Activated CD4-positive, alpha-beta memory T cell treated with anti-CD3 and anti-CD28 coated beads for 36 hours (primary cell): ENCODE measurements around the gene SND1. TPM values are rescaled to one million over a fixed set of nuclear protein-coding genes. Genes with fewer than 3 reads are reported as not detected.

Experiments
- CTCF ChIA-PET: fragments of 350-600 bp; sonication (Branson Sonifier 250); formaldehyde crosslinking; loops from one replicate; lab custom pipeline; 2021; ENCODE audit warnings: antibody characterized with exemption, inconsistent platforms; lab: Charles Lee
- POLR2A ChIA-PET: fragments of 350-600 bp; sonication (Branson Sonifier 250); formaldehyde crosslinking; loops from one replicate; lab custom pipeline; 2021; ENCODE audit warnings: antibody characterized with exemption; lab: Charles Lee
- DNase-seq: peaks from one replicate; pipeline ENCODE4 v3.0.0-alpha.2; 2020
- H3K27ac Mint-ChIP-seq: one replicate; pipeline ENCODE4 v1.8.0; 2021; ENCODE audit warnings: mixed read lengths
- H3K27me3 Mint-ChIP-seq: one replicate; pipeline ENCODE4 v1.8.0; 2021; ENCODE audit warnings: mixed read lengths
- H3K36me3 Mint-ChIP-seq: one replicate; pipeline ENCODE4 v1.8.0; 2021; ENCODE audit warnings: mixed read lengths
- H3K4me1 Mint-ChIP-seq: one replicate; pipeline ENCODE4 v1.8.0; 2021; ENCODE audit warnings: low read depth, mixed read lengths
- H3K4me3 Mint-ChIP-seq: one replicate; pipeline ENCODE4 v1.8.0; 2021; ENCODE audit warnings: mild to moderate bottlenecking, mixed read lengths
- H3K9me3 Mint-ChIP-seq: one replicate; pipeline ENCODE4 v1.8.0; 2021; ENCODE audit warnings: mixed read lengths
- intact Hi-C: fragments of 100-400 bp; cut with micrococcal nuclease; formaldehyde crosslinking; loops from one replicate; pipeline ENCODE4 v1.15.1; 2023
- total RNA-seq, 2 experiments: library from RNA; stranded (reverse); gene quantifications; one replicate each; pipeline ENCODE4 v1.2.3, GENCODE V29; 2021

SND1 gene
- total RNA-seq, 2 experiments from 2014 or later, result 208 to 235 TPM

- no peaks in the 10 kb centered on the region for H3K9me3 Mint-ChIP-seq
- no peaks in the 10 kb centered on the region for H3K27me3 Mint-ChIP-seq
- intact Hi-C loops, result no loop called here
- no peak for DNase-seq
- no peak overlapping the region for H3K4me3 Mint-ChIP-seq
- no peak overlapping the region for H3K27ac Mint-ChIP-seq
- ChIA-PET POLR2A (no interaction called here), CTCF (no interaction called here)
- peaks cover 5% of the 10 kb centered on the region for H3K4me1 Mint-ChIP-seq
- H3K36me3 Mint-ChIP-seq, result no peaks in the 10 kb centered on the region
Measured at GRCh38 chr7:128066858-128067257, 414.9 kb downstream of the SND1 start.

DNA sequence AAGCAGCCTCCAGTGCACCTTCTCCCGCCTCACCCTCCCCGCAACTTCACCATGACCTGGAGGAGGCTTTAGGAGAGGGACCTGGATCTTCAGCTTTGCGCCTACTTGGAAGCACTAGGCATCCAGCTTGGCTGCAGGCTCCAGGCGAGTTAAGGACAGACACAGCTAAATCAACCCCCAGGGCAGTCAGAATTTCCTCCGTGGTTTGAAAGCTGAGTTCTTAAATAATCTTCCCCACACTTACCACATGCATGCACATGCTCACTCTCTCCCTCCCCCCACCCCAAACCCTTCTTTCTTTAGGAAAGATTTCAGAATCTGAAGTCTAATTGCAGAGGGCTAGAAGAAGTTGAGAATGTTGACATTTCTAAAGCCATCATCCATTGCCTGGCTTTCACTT lies 416.0 kb downstream of the SND1 start:
- no peaks in the 10 kb centered on the region for H3K27me3 Mint-ChIP-seq
- ChIA-PET CTCF (no interaction called here), POLR2A (no interaction called here)
- H3K36me3 Mint-ChIP-seq, result no peaks in the 10 kb centered on the region
- no peak overlapping the region for H3K27ac Mint-ChIP-seq
- intact Hi-C loops, result no loop called here
- H3K4me3 Mint-ChIP-seq, result no peak overlapping the region
- H3K9me3 Mint-ChIP-seq, result no peaks in the 10 kb centered on the region
- DNase-seq, result no peak
- H3K4me1 Mint-ChIP-seq, result peaks cover 5% of the 10 kb centered on the region

DNA sequence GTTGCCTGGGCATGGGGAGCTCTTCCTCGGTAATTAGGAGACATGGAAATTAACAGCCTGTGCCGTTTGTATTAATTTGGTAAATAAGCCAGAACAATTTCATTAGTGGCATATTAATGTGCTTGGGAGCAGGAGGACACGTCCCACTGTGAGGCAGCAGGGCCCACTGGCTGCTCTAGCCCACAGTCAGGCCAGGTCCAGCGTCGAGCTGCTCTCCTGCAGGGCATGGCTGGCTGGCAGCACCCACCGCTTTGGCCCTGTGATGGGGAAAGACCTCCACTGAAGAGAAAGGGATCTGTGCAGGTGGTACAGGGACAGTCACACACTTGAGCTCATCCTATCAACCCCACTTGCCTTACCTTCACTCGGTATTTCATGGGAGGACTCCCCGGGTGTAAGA lies 416.8 kb downstream of the SND1 start:
- ChIA-PET CTCF (interaction anchor here (1.0 to 1.1 kb wide), 2 partner anchors 9 to 67 kb away, joined by 3 to 5 read pairs; no protein-coding TSS in a partner anchor), POLR2A (no interaction called here)
- H3K36me3 Mint-ChIP-seq, result no peaks in the 10 kb centered on the region
- intact Hi-C loops, result no loop called here
- H3K9me3 Mint-ChIP-seq, result no peaks in the 10 kb centered on the region
- peaks cover 5% of the 10 kb centered on the region for H3K4me1 Mint-ChIP-seq
- H3K27me3 Mint-ChIP-seq, result no peaks in the 10 kb centered on the region
- no peak for DNase-seq
- H3K27ac Mint-ChIP-seq, result no peak overlapping the region
- no peak overlapping the region for H3K4me3 Mint-ChIP-seq

GRCh38 chr7:128069373-128070364 lies 417.7 kb downstream of the SND1 start:
- intact Hi-C loops, result no loop called here
- H3K36me3 Mint-ChIP-seq, result no peaks in the 10 kb centered on the region
- CTCF ChIA-PET, result interaction anchor here (1.0 to 1.1 kb wide), 2 partner anchors 10 to 66 kb away, joined by 3 to 5 read pairs; no protein-coding TSS in a partner anchor
- H3K27ac Mint-ChIP-seq, result no peak overlapping the region
- H3K9me3 Mint-ChIP-seq, result no peaks in the 10 kb centered on the region
- POLR2A ChIA-PET, result no interaction called here
- peaks cover 5% of the 10 kb centered on the region for H3K4me1 Mint-ChIP-seq
- no peak overlapping the region for H3K4me3 Mint-ChIP-seq
- no peak for DNase-seq
- H3K27me3 Mint-ChIP-seq, result no peaks in the 10 kb centered on the region

- no peaks in the 10 kb centered on the region for H3K27me3 Mint-ChIP-seq
- peaks cover 5% of the 10 kb centered on the region for H3K4me1 Mint-ChIP-seq
- intact Hi-C loops, result no loop called here
- no peak for DNase-seq
- ChIA-PET CTCF (interaction anchor here (1.0 kb wide), 1 partner anchor 9 kb away, joined by 3 read pairs; no protein-coding TSS in a partner anchor), POLR2A (no interaction called here)
- no peak overlapping the region for H3K4me3 Mint-ChIP-seq
- no peaks in the 10 kb centered on the region for H3K9me3 Mint-ChIP-seq
- H3K27ac Mint-ChIP-seq, result no peak overlapping the region
- no peaks in the 10 kb centered on the region for H3K36me3 Mint-ChIP-seq
Measured at GRCh38 chr7:128071376-128071775, 419.4 kb downstream of the SND1 start.

DNA sequence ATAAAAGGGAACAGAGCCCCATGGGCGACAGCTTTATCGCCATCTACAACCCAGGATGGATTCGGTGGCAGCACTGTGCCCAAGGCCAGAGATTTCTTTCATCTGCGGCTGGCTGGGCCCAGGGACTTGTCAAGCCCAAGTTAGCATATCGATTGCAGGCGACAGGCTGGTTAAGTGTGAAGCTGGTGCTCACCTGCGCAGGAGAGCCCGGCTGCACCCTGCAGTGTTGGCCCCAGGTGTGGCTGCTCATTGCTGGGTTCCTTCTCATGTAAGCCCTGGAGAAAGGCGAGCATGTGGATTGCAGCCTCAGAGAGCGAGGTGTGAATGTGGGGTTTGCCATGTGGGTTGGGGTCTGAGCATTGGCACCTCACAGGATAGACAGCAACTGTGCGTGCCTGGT lies 419.8 kb downstream of the SND1 start:
- intact Hi-C loops, result no loop called here
- no peak for DNase-seq
- POLR2A ChIA-PET, result no interaction called here
- H3K36me3 Mint-ChIP-seq, result no peaks in the 10 kb centered on the region
- no peaks in the 10 kb centered on the region for H3K9me3 Mint-ChIP-seq
- H3K27ac Mint-ChIP-seq, result no peak overlapping the region
- peaks cover 5% of the 10 kb centered on the region for H3K4me1 Mint-ChIP-seq
- H3K4me3 Mint-ChIP-seq, result no peak overlapping the region
- H3K27me3 Mint-ChIP-seq, result no peaks in the 10 kb centered on the region
- CTCF ChIA-PET, result interaction anchor here (1.0 kb wide), 1 partner anchor 9 kb away, joined by 3 read pairs; no protein-coding TSS in a partner anchor

DNA sequence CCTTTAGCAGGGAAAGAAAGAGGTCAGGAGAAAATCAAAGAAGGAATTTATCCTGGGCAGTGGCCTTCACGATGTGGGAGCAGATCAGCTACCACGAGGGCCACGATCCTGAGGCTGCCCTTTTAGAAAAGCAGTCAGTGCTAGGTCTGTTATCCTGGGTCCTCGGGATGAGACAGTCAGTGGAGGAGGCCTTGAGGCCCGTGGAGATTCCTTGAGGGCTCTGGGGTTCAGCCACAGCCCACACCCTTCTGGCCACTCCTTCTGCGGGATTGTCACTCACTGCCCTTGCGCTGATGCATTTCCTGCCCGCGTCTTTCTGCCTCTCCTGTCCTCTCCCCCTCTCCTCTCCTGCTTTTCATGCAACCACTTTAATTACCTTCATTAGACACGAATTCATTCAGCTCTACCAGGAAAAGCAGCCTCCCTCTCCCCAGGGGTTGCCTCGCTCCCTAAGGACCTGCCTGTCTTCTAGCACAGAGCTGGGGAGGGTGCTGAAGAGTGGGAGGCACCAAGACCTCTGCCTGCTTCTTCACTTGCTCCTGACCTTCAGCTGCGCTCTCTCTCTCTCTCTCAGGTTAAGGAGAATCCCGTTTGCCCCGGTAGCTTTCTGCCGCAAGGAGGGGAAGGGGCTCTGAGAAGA lies 421.8 kb downstream of the SND1 start:
- H3K36me3 Mint-ChIP-seq, result no peaks in the 10 kb centered on the region
- intact Hi-C loops, result no loop called here
- ChIA-PET POLR2A (no interaction called here), CTCF (interaction anchor here (1.0 kb wide), 1 partner anchor 15 kb away, joined by 3 read pairs; no protein-coding TSS in a partner anchor)
- H3K4me1 Mint-ChIP-seq, result peaks cover 5% of the 10 kb centered on the region
- no peak overlapping the region for H3K4me3 Mint-ChIP-seq
- H3K9me3 Mint-ChIP-seq, result no peaks in the 10 kb centered on the region
- no peaks in the 10 kb centered on the region for H3K27me3 Mint-ChIP-seq
- H3K27ac Mint-ChIP-seq, result no peak overlapping the region
- DNase-seq, result no peak

DNA sequence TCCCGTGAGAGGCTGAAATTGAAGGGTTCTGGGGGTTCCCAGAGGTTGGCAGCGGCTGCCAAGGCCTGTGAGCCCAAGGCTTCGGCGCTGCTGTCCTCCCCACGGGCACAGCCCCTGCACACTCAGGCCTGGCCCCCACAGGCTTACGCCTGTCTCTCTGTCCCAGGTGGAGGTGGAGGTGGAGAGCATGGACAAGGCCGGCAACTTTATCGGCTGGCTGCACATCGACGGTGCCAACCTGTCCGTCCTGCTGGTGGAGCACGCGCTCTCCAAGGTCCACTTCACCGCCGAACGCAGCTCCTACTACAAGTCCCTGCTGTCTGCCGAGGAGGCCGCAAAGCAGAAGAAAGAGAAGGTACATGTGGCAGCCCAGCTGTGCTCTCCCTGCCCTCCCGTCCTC lies 422.3 kb downstream of the SND1 start:
- Mint-ChIP-seq H3K9me3 (no peaks in the 10 kb centered on the region), H3K36me3 (no peaks in the 10 kb centered on the region), H3K4me3 (no peak overlapping the region), H3K27ac (no peak overlapping the region), H3K27me3 (no peaks in the 10 kb centered on the region), H3K4me1 (peaks cover 5% of the 10 kb centered on the region)
- CTCF ChIA-PET, result no interaction called here
- DNase-seq, result no peak
- intact Hi-C loops, result no loop called here
- POLR2A ChIA-PET, result no interaction called here

GRCh38 chr7:128074736-128075135 lies 422.7 kb downstream of the SND1 start:
- CTCF ChIA-PET, result no interaction called here
- intact Hi-C loops, result no loop called here
- Mint-ChIP-seq H3K36me3 (no peaks in the 10 kb centered on the region), H3K4me1 (peaks cover 5% of the 10 kb centered on the region), H3K4me3 (no peak overlapping the region), H3K9me3 (no peaks in the 10 kb centered on the region), H3K27me3 (no peaks in the 10 kb centered on the region), H3K27ac (no peak overlapping the region)
- no peak for DNase-seq
- POLR2A ChIA-PET, result no interaction called here

- intact Hi-C loops, result no loop called here
- H3K36me3 Mint-ChIP-seq, result peaks cover 3% of the 10 kb centered on the region
- no peak overlapping the region for H3K27ac Mint-ChIP-seq
- H3K4me1 Mint-ChIP-seq, result peaks cover 2% of the 10 kb centered on the region
- ChIA-PET POLR2A (no interaction called here), CTCF (no interaction called here)
- H3K27me3 Mint-ChIP-seq, result no peaks in the 10 kb centered on the region
- no peak overlapping the region for H3K4me3 Mint-ChIP-seq
- DNase-seq, result no peak
- no peaks in the 10 kb centered on the region for H3K9me3 Mint-ChIP-seq
Measured at GRCh38 chr7:128075242-128076095, 423.5 kb downstream of the SND1 start.

DNA sequence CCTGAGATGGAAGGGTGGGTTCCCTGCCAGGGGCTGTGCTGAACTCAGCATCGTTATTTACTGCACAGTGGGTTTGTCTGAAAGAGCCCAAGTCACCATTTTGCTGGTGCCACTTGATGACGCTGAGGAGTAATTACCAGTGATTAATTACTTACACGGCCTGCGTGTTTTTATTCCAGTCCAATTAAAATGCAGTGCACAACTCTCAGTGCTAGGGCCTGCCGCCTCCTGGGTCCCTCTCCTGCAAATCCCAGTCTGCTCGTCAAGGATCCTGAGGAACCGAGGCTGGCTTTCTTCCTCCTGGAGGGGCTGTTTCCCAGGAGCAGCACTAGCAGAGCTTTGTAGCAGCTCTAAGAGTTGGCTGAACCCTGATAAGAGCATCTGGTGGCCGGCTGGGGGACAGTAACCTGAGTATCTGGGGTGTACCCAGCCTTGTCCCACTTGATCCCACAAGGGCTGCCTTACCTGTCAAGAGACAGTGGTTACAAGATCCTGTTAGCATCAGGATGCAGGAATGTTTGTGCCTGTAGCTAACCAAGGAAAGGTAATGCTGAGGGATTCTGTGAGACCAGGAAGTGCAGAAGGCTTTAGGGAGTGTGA lies 424.3 kb downstream of the SND1 start:
- Mint-ChIP-seq H3K27me3 (no peaks in the 10 kb centered on the region), H3K4me1 (no peaks in the 10 kb centered on the region), H3K36me3 (peaks cover 5% of the 10 kb centered on the region), H3K4me3 (no peak overlapping the region), H3K9me3 (no peaks in the 10 kb centered on the region), H3K27ac (no peak overlapping the region)
- no peak for DNase-seq
- CTCF ChIA-PET, result no interaction called here
- POLR2A ChIA-PET, result no interaction called here
- intact Hi-C loops, result no loop called here
